Vagina (tissue), 2 donors: ENCODE data around the gene ZNF687.

Source experiments
- POLR2A ChIP-seq, 2 donors: fragments of 450-650 bp; IDR thresholded peaks; one replicate each; pipeline ENCODE4 v1.6.1; 2017; ENCODE audit warnings: antibody characterized with exemption in 2 of 2, mild to moderate bottlenecking in 2 of 2, moderate library complexity in 2 of 2
- POLR2AphosphoS5 ChIP-seq, 2 donors: sonication (generic); formaldehyde crosslinking; IDR thresholded peaks; one replicate each; pipeline ENCODE4 v1.9.0; 2017; ENCODE audit warnings: antibody characterized with exemption in 2 of 2, mild to moderate bottlenecking in 2 of 2, low read depth in 1 of 2; ENCODE audit not compliant: insufficient read depth in 1 of 2
- TF ChIP-seq, protein P1 (sequence below), 3 experiments: fragments of 450-650 bp in 2 of 3; fragments of 200-600 bp in 1 of 3; sonication (generic) in 1 of 3; IDR thresholded peaks; one replicate each; pipeline ENCODE4 v1.5.1; 2017 to 2019; ENCODE audit warnings: antibody characterized with exemption in 3 of 3, mild to moderate bottlenecking in 2 of 3, moderate library complexity in 2 of 3

- no peak for TF ChIP-seq POLR2A (IDR thresholded peaks at IDR 0.05)
- TF ChIP-seq, protein P1, sequence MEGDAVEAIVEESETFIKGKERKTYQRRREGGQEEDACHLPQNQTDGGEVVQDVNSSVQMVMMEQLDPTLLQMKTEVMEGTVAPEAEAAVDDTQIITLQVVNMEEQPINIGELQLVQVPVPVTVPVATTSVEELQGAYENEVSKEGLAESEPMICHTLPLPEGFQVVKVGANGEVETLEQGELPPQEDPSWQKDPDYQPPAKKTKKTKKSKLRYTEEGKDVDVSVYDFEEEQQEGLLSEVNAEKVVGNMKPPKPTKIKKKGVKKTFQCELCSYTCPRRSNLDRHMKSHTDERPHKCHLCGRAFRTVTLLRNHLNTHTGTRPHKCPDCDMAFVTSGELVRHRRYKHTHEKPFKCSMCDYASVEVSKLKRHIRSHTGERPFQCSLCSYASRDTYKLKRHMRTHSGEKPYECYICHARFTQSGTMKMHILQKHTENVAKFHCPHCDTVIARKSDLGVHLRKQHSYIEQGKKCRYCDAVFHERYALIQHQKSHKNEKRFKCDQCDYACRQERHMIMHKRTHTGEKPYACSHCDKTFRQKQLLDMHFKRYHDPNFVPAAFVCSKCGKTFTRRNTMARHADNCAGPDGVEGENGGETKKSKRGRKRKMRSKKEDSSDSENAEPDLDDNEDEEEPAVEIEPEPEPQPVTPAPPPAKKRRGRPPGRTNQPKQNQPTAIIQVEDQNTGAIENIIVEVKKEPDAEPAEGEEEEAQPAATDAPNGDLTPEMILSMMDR (IDR thresholded peaks at IDR 0.05), result no peak
- TF ChIP-seq POLR2AphosphoS5 (IDR thresholded peaks at IDR 0.05; ENCODE audit: insufficient read depth in 1 of 2, low read depth in 1 of 2), result no peak
These were observed 5.8 kb downstream of the ZNF687 start for GRCh38 chr1:151287767-151288500.
